HG02840 (cell line): ENCODE measurements around the gene IRAK3.

ENCODE experiments used
- ATAC-seq: cut with Tn5 transposase; IDR thresholded peaks from one replicate; pipeline ENCODE4 v1.9.1; 2021; ENCODE audit warnings: mild to moderate bottlenecking, moderate library complexity, moderate number of reproducible peaks; ENCODE audit not compliant: unreplicated experiment, low FRiP score

Gene IRAK3

GRCh38 chr12:66188584-66189485, at the start of gene IRAK3:
Gene IRAK3 (plus strand): TSS chr12:66189214. CDS start chr12:66189300, 86 bp downstream.
- ATAC-seq: peak; percentile 43

GRCh38 chr12:66139328-66139727, 49.7 kb upstream of the IRAK3 start:
- no peak for ATAC-seq

- ATAC-seq: no peak
Measured at GRCh38 chr12:66140731-66141130, 48.3 kb upstream of the IRAK3 start.

- no peak for ATAC-seq
Measured at GRCh38 chr12:66141299-66141698, 47.7 kb upstream of the IRAK3 start.

GRCh38 chr12:66142826-66143225, 46.2 kb upstream of the IRAK3 start:
- no peak for ATAC-seq

- no peak for ATAC-seq
Measured at GRCh38 chr12:66143868-66144267, 45.1 kb upstream of the IRAK3 start.

GRCh38 chr12:66144791-66145754, 43.9 kb upstream of the IRAK3 start:
- ATAC-seq: no peak

- ATAC-seq: no peak
Measured at GRCh38 chr12:66149702-66150398, 39.2 kb upstream of the IRAK3 start.

GRCh38 chr12:66152732-66153131, 36.3 kb upstream of the IRAK3 start:
- ATAC-seq: no peak

- ATAC-seq: no peak
Measured at GRCh38 chr12:66154776-66155175, 34.2 kb upstream of the IRAK3 start.

- ATAC-seq: no peak
Measured at GRCh38 chr12:66156654-66157053, 32.4 kb upstream of the IRAK3 start.

GRCh38 chr12:66159123-66159522, 29.9 kb upstream of the IRAK3 start:
- no peak for ATAC-seq

- no peak for ATAC-seq
Measured at GRCh38 chr12:66160704-66161103, 28.3 kb upstream of the IRAK3 start.

- no peak for ATAC-seq
Measured at GRCh38 chr12:66162701-66163100, 26.3 kb upstream of the IRAK3 start.

GRCh38 chr12:66163289-66163688, 25.7 kb upstream of the IRAK3 start:
- no peak for ATAC-seq

GRCh38 chr12:66164349-66164821, 24.6 kb upstream of the IRAK3 start:
- no peak for ATAC-seq

GRCh38 chr12:66165141-66165540, 23.9 kb upstream of the IRAK3 start:
- no peak for ATAC-seq

GRCh38 chr12:66166561-66166960, 22.5 kb upstream of the IRAK3 start:
- ATAC-seq: no peak

- ATAC-seq: no peak
Measured at GRCh38 chr12:66168410-66168809, 20.6 kb upstream of the IRAK3 start.
